OCI-LY3 (cell line): ENCODE data around the gene RFC5.

Source experiments
- H2AFZ ChIP-seq: fragments of 200-600, 300-600 bp; shearing (Covaris generic); 2 replicates; pipeline ENCODE4 v1.6.0; 2014; ENCODE audit warnings: antibody characterized with exemption, low read depth, low read length
- H3K27ac ChIP-seq: fragments of 200-600, 300-600 bp; sonication (generic); 2 replicates; pipeline ENCODE4 v1.5.1; 2014; ENCODE audit warnings: mild to moderate bottlenecking, low read length, moderate library complexity, mixed read lengths
- H3K27me3 ChIP-seq: fragments of 200-600, 300-600 bp; sonication (generic); 2 replicates; pipeline ENCODE4 v1.6.1; 2014; ENCODE audit warnings: low read depth, low read length, mixed read lengths
- H3K36me3 ChIP-seq: fragments of 200-600, 300-600 bp; sonication (generic); replicated peaks from 2 replicates; pipeline ENCODE3; 2014; ENCODE audit warnings: low read depth, low read length, mixed read lengths
- H3K4me1 ChIP-seq: fragments of 300-600, 200-600 bp; sonication (generic); 2 replicates; pipeline ENCODE4 v1.6.1; 2014; ENCODE audit warnings: low read length, mixed read lengths
- H3K4me2 ChIP-seq: fragments of 200-600, 300-600 bp; sonication (generic); 2 replicates; pipeline ENCODE4 v1.6.1; 2014; ENCODE audit warnings: low read length, mixed read lengths
- H3K4me3 ChIP-seq: fragments of 300-600, 200-600 bp; sonication (generic); 2 replicates; pipeline ENCODE4 v1.5.1; 2014; ENCODE audit warnings: antibody characterized with exemption, mild to moderate bottlenecking, low read length, moderate library complexity
- H3K79me2 ChIP-seq: fragments of 300-600, 200-600 bp; shearing (Covaris generic); 2 replicates; pipeline ENCODE4 v1.6.1; 2014; ENCODE audit warnings: mild to moderate bottlenecking, low read length, mixed read lengths
- H3K9ac ChIP-seq: fragments of 300-600, 200-600 bp; shearing (Covaris generic); 2 replicates; pipeline ENCODE4 v1.6.0; 2014; ENCODE audit warnings: mild to moderate bottlenecking, low read length, moderate library complexity
- H3K9me3 ChIP-seq: fragments of 200-600, 300-600 bp; shearing (Covaris generic); 2 replicates; pipeline ENCODE4 v1.6.1; 2014; ENCODE audit warnings: low read length, mixed read lengths; ENCODE audit not compliant: insufficient read depth
- H4K20me1 ChIP-seq: fragments of 200-600, 300-600 bp; sonication (generic); 2 replicates; pipeline ENCODE4 v1.6.1; 2016; ENCODE audit warnings: low read length, mixed read lengths; ENCODE audit not compliant: insufficient read depth
- CTCF ChIP-seq: fragments of 200-600, 300-600 bp; sonication (generic); IDR thresholded peaks from 2 replicates; pipeline ENCODE4 v1.5.1; 2014; ENCODE audit warnings: antibody characterized with exemption, low read length, low read depth
- EZH2phosphoT487 ChIP-seq: fragments of 200-600 bp; shearing (Covaris generic); IDR thresholded peaks from 2 replicates; pipeline ENCODE4 v1.6.1; 2018; ENCODE audit warnings: antibody characterized with exemption, mixed run types, low read depth

RFC5 gene

GRCh38 chr12:118055865-118056773, 39.6 kb downstream of the RFC5 start:
- H3K27ac ChIP-seq = no peak overlapping the region
- H3K9me3 ChIP-seq = no peaks in the 10 kb centered on the region
- no peaks in the 10 kb centered on the region for H3K27me3 ChIP-seq
- H3K4me3 ChIP-seq = no peak overlapping the region
- no peaks in the 10 kb centered on the region for H4K20me1 ChIP-seq
- H3K4me2 ChIP-seq = no peak overlapping the region
- no peak for TF ChIP-seq CTCF
- no peak for TF ChIP-seq EZH2phosphoT487
- no peak overlapping the region for H2AFZ ChIP-seq
- H3K9ac ChIP-seq = no peak overlapping the region
- H3K79me2 ChIP-seq = peaks cover 14% of the 10 kb centered on the region
- peaks cover 12% of the 10 kb centered on the region for H3K4me1 ChIP-seq
- H3K36me3 ChIP-seq = peaks cover 3% of the 10 kb centered on the region

DNA sequence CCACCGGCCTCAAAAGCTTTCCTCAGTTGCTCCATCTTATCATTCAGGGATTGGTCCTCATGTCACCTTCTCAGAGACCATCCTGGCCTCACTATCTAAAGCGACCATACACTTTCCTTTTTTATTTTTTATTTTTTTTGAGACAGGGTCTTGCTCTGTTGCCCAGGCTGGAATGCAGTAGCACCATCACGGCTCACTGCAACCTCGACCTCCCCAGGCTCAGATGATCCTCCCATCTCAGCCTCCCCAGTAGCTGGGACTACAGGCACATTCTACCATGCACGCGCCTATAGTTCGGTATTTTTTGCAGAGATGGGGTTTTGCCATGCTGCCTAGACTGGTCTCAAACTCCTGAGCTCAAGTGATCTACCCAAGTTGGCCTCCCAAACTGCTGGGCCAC, 41.7 kb downstream of the RFC5 start:
- H3K9me3 ChIP-seq = no peaks in the 10 kb centered on the region
- H3K36me3 ChIP-seq = no peaks in the 10 kb centered on the region
- H3K27me3 ChIP-seq = no peaks in the 10 kb centered on the region
- H3K4me2 ChIP-seq = no peak overlapping the region
- peaks cover 19% of the 10 kb centered on the region for H3K4me1 ChIP-seq
- no peak for TF ChIP-seq EZH2phosphoT487
- no peak for TF ChIP-seq CTCF
- no peak overlapping the region for H3K9ac ChIP-seq
- H3K27ac ChIP-seq = no peak overlapping the region
- H4K20me1 ChIP-seq = no peaks in the 10 kb centered on the region
- no peak overlapping the region for H3K4me3 ChIP-seq
- peaks cover 14% of the 10 kb centered on the region for H3K79me2 ChIP-seq
- H2AFZ ChIP-seq = no peak overlapping the region

GRCh38 chr12:118058881-118059280, 42.4 kb downstream of the RFC5 start:
- H3K27me3 ChIP-seq = no peaks in the 10 kb centered on the region
- no peak overlapping the region for H3K9ac ChIP-seq
- no peaks in the 10 kb centered on the region for H4K20me1 ChIP-seq
- no peak overlapping the region for H3K27ac ChIP-seq
- no peak overlapping the region for H3K4me3 ChIP-seq
- H3K9me3 ChIP-seq = no peaks in the 10 kb centered on the region
- no peak for TF ChIP-seq CTCF
- H3K4me2 ChIP-seq = no peak overlapping the region
- H3K4me1 ChIP-seq = peaks cover 20% of the 10 kb centered on the region
- peaks cover 14% of the 10 kb centered on the region for H3K79me2 ChIP-seq
- H3K36me3 ChIP-seq = no peaks in the 10 kb centered on the region
- H2AFZ ChIP-seq = no peak overlapping the region

DNA sequence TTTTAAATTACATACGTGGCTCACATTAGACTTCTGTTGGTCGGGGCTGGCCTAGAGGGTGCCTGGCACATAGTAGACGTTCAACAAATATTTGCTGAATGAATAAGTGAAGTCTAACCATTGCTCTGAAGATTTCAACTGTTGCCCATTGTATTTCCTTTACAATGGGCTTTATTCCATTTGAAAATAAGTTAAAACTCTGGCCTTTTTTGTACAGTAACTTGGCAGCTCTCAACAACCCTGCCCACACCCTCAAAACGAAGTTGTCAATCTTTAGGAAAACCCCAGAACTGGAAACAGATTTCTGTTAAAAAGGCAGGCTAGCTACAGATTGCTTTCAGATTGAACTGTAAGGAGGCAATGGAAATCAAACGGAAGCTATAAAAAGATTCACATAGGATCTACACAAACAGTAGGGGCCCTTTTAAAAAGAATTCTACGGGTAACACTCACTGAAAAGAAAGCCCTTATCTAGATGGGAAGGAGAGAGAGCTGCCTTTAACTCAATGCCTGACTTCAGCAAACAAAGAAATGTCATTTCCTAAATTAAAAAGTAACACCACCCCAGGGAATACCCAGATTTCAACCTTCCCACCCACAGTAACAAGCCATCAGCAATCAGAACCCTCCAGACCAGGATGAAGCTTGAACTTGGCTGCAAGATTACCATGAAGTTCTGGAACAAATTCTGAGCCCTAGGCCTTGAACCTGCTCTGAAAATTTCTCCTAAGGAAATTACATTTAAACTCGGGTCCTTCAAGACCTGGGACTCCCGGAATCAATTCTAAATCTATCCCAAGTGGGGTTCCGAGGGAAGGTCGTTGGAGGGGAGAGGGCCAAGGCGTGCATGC, 43.1 kb downstream of the RFC5 start:
- Histone ChIP-seq H3K4me1 (peaks cover 27% of the 10 kb centered on the region), H3K27me3 (no peaks in the 10 kb centered on the region), H4K20me1 (no peaks in the 10 kb centered on the region), H3K4me3 (peak overlapping the region; percentile 98), H3K9ac (no peak overlapping the region), H2AFZ (no peak overlapping the region), H3K27ac (no peak overlapping the region), H3K4me2 (peak overlapping the region; percentile 96), H3K79me2 (peaks cover 14% of the 10 kb centered on the region), H3K36me3 (no peaks in the 10 kb centered on the region), H3K9me3 (no peaks in the 10 kb centered on the region)
- TF ChIP-seq EZH2phosphoT487 = no peak
- no peak for TF ChIP-seq CTCF
